Measurements from ENCODE around the gene B4GALT5. TPM values are rescaled to one million over a fixed set of nuclear protein-coding genes. Genes with fewer than 3 reads are reported as not detected.

B4GALT5 gene
- polyA plus RNA-seq, 4 donors: 46.0 to 50.7 (median 46.6) TPM

- no peak for DNase-seq (ENCODE audit: low read depth in 4 of 4, low spot score in 3 of 4)
These were observed 11.8 kb downstream of the B4GALT5 start for GRCh38 chr20:49701916-49702315.

- no peak for DNase-seq (ENCODE audit: low read depth in 4 of 4, low spot score in 3 of 4)
These were observed 12.4 kb downstream of the B4GALT5 start for GRCh38 chr20:49701241-49701790.

- DNase-seq (ENCODE audit: low read depth in 4 of 4, low spot score in 3 of 4): no peak
These were observed 13.1 kb downstream of the B4GALT5 start for GRCh38 chr20:49700411-49701185.

GRCh38 chr20:49699200-49699992 is 14.3 kb downstream of the B4GALT5 start:
- DNase-seq (ENCODE audit: low read depth in 4 of 4, low spot score in 3 of 4): no peak

- no peak for DNase-seq (ENCODE audit: low read depth in 4 of 4, low spot score in 3 of 4)
These were observed 15.2 kb downstream of the B4GALT5 start for GRCh38 chr20:49698477-49698876.

- no peak for DNase-seq (ENCODE audit: low read depth in 4 of 4, low spot score in 3 of 4)
These were observed 16.6 kb downstream of the B4GALT5 start for GRCh38 chr20:49697071-49697470.

- DNase-seq (ENCODE audit: low read depth in 4 of 4, low spot score in 3 of 4): no peak
These were observed 17.1 kb downstream of the B4GALT5 start for GRCh38 chr20:49696594-49696993.

- no peak for DNase-seq (ENCODE audit: low read depth in 4 of 4, low spot score in 3 of 4)
These were observed 17.8 kb downstream of the B4GALT5 start for GRCh38 chr20:49695830-49696229.

GRCh38 chr20:49694450-49695071 is 19.1 kb downstream of the B4GALT5 start:
- DNase-seq (ENCODE audit: low read depth in 4 of 4, low spot score in 3 of 4): no peak

GRCh38 chr20:49693435-49694171 is 20.1 kb downstream of the B4GALT5 start:
- no peak for DNase-seq (ENCODE audit: low read depth in 4 of 4, low spot score in 3 of 4)

- no peak for DNase-seq (ENCODE audit: low read depth in 4 of 4, low spot score in 3 of 4)
These were observed 20.7 kb downstream of the B4GALT5 start for GRCh38 chr20:49692941-49693340.

- no peak for DNase-seq (ENCODE audit: low read depth in 4 of 4, low spot score in 3 of 4)
These were observed 21.7 kb downstream of the B4GALT5 start for GRCh38 chr20:49691818-49692568.

GRCh38 chr20:49690899-49691620 is 22.6 kb downstream of the B4GALT5 start:
- no peak for DNase-seq (ENCODE audit: low read depth in 4 of 4, low spot score in 3 of 4)

- DNase-seq (ENCODE audit: low read depth in 4 of 4, low spot score in 3 of 4): no peak
These were observed 25.8 kb downstream of the B4GALT5 start for GRCh38 chr20:49687595-49688567.

GRCh38 chr20:49685809-49686208 is 27.9 kb downstream of the B4GALT5 start:
- no peak for DNase-seq (ENCODE audit: low read depth in 4 of 4, low spot score in 3 of 4)

GRCh38 chr20:49685161-49685601 is 28.5 kb downstream of the B4GALT5 start:
- DNase-seq (ENCODE audit: low read depth in 4 of 4, low spot score in 3 of 4): no peak

GRCh38 chr20:49684335-49684997 is 29.2 kb downstream of the B4GALT5 start:
- DNase-seq (ENCODE audit: low read depth in 4 of 4, low spot score in 3 of 4): no peak

All from left renal pelvis (tissue), 4 donors.